ENCODE data around the gene MTERF4.

MTERF4 gene

GRCh38 chr2:241088376-241088775 lies 13.7 kb downstream of the MTERF4 start:
- DNase-seq = no peak

- no peak for DNase-seq
Observed at GRCh38 chr2:241087420-241088268, 14.4 kb downstream of the MTERF4 start.

GRCh38 chr2:241084856-241085444 lies 17.1 kb downstream of the MTERF4 start:
- DNase-seq = no peak

- DNase-seq = no peak
Observed at GRCh38 chr2:241083091-241083415, 19.0 kb downstream of the MTERF4 start.

- no peak for DNase-seq
Observed at GRCh38 chr2:241082341-241083090, 19.6 kb downstream of the MTERF4 start.

- no peak for DNase-seq
Observed at GRCh38 chr2:241081643-241082340, 20.3 kb downstream of the MTERF4 start.

- DNase-seq = no peak
Observed at GRCh38 chr2:241081190-241081642, 20.9 kb downstream of the MTERF4 start.

- no peak for DNase-seq
Observed at GRCh38 chr2:241080405-241081189, 21.5 kb downstream of the MTERF4 start.

GRCh38 chr2:241074901-241075540 lies 27.1 kb downstream of the MTERF4 start:
- no peak for DNase-seq

- no peak for DNase-seq
Observed at GRCh38 chr2:241074065-241074818, 27.8 kb downstream of the MTERF4 start.

- no peak for DNase-seq
Observed at GRCh38 chr2:241073166-241074064, 28.7 kb downstream of the MTERF4 start.

GRCh38 chr2:241072553-241073165 lies 29.4 kb downstream of the MTERF4 start:
- no peak for DNase-seq

GRCh38 chr2:241072151-241072550 lies 29.9 kb downstream of the MTERF4 start:
- no peak for DNase-seq

GRCh38 chr2:241071677-241072111 lies 30.4 kb downstream of the MTERF4 start:
- DNase-seq = no peak

- DNase-seq = no peak
Observed at GRCh38 chr2:241070811-241071676, 31.0 kb downstream of the MTERF4 start.

- DNase-seq = no peak
Observed at GRCh38 chr2:241070361-241070760, 31.7 kb downstream of the MTERF4 start.

- no peak for DNase-seq
Observed at GRCh38 chr2:241069821-241070281, 32.2 kb downstream of the MTERF4 start.
